HuH-7 (cell line): Measurements from ENCODE around the gene OR2H1.

Experiments
- DNase-seq: peaks from one replicate; pipeline ENCODE4 v3.0.0; 2011; ENCODE audit warnings: low spot score

Gene OR2H1

DNA sequence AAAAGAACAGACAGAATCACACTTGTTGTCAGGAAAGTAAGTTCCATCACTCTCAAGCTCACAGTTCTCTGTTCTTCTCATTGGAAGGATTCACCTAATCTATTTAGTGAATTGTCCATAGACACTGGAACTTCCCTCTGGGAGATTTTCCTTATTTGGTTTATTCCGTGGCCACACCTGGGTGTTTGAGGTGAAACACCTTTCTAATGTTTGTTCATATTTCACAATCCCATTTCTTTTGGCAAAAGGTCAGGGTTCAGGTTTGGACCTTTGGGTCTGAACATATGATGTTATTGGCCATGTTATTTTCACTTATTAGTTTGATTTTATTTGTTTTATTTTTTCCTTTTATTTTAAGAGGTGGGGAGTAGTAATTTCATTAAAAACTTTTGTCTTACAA is 26.8 kb downstream of the OR2H1 start:
- no peak for DNase-seq

- no peak for DNase-seq
Measured at GRCh38 chr6:29486577-29486976, 29.6 kb downstream of the OR2H1 start.

GRCh38 chr6:29487131-29487530 is 30.2 kb downstream of the OR2H1 start:
- no peak for DNase-seq

DNA sequence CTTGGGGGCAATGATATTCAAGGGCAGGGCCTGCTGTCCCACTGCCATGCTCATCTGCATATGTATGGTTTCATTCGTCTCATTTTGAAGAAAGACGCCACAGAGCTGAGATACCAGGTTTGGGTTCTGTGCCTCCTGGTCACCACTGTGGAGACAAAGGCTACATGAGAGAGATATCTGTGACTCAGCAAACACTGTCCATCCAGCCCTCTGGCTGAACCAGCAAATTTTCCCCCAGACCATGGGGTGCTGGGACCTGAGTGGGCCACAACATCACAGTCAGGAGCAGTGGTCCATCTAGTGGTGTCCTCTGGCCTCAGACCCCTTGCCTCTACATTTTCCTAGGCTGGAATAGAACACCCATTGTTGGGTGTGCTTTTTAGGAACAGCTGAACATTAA is 30.7 kb downstream of the OR2H1 start, which contains the start of gene MAS1L:
Gene MAS1L, minus strand, starts transcription at position 297 of the 400 bp plus-strand sequence. Its CDS starts 54 bp downstream, at position 243.
- DNase-seq = no peak

DNA sequence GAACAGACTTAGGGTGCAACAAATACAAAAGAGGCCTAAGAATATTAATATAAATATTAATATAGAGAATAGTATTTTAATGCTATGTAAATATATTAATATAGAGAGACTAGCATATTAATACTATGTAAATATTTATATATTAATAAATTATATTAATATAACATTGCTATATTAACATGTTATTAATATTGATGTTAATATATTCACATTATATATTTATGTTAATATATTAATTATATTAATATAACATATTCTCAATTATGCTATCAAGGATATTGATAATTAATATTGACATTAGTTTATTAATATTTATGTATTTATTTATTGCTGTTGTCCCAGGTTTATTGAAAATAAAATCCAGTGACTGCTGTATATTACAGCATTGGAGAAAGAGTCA is 31.9 kb downstream of the OR2H1 start:
- DNase-seq = no peak

DNA sequence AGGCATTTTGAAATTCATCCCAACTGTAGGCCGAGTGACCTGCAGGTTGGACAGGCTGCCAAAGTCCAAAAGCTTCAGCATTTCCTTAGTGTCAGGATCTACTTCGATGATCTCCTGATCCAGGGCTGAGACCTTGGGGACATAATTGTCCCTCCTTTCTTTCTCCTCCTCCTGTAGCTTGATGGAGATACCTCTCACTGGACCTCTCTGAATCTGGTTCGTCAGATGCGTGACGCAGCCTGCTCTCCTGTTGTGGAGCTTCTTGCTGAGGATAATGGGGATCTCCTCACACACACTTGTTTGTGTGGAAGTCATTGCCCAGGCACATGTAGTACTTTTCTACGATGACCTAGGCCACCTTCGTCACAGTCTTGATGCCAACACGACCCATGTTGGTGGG is 32.3 kb downstream of the OR2H1 start:
- no peak for DNase-seq

DNA sequence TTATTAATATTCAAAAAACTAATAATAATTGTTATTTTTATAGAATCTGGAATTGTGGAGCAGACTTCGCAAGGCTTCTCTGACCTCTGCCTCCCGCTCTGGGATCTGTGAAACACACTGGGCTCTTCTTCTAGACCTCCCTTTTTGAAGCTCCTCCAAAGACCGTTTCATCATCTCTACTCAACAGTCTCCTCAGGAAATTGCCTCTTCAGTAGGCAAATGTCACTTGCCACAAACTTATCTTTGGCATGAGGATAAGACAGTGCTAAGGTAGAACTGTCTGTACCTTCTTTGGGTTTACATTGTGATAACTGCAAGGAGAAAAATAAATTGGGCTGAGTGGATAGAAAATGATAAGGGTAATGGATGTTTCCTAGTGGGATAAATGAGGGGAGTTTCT is 33.1 kb downstream of the OR2H1 start:
- no peak for DNase-seq

DNA sequence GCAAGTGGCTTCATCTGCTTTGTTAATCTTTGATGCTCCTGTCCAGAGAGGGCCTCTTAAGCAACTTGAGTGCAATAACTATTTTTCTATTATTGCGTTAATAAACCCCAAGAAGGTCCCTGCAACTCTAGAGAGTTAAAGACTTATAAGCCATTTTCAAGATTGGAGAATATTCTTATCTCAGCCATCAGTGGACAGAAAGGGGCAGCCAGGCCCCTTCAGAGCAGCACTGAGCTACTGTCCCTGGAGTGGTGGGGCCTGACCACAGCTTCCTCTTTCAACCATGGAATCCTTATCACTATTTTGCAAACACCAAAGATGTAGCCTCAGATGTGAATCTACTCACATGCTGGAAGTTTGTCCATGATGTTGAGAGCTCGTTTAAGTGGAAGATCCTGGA is 33.6 kb downstream of the OR2H1 start:
- DNase-seq = no peak

- no peak for DNase-seq
Measured at GRCh38 chr6:29491574-29491973, 34.6 kb downstream of the OR2H1 start.

DNA sequence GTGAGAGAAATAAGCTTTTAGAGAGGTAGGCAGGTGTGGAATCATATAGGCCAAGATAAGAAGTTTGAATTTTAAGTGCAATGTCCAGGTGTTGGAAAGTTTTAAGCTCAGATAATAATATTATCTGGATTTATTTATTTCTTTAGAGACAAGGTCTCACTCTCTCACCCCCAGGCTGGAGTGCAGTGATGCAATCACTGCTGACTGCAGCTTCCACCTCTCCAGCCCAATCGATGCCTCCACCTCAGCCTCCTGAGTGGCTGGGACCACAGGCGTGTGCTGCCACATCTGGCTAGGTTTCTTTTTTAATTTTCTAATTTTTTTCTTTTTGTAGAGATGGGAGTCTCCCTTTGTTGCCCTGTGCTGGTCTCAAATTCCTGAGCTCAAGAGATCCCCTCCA is 36.3 kb downstream of the OR2H1 start:
- DNase-seq = no peak

- no peak for DNase-seq
Measured at GRCh38 chr6:29494131-29494530, 37.2 kb downstream of the OR2H1 start.

GRCh38 chr6:29495571-29495970 is 38.6 kb downstream of the OR2H1 start:
- no peak for DNase-seq

DNA sequence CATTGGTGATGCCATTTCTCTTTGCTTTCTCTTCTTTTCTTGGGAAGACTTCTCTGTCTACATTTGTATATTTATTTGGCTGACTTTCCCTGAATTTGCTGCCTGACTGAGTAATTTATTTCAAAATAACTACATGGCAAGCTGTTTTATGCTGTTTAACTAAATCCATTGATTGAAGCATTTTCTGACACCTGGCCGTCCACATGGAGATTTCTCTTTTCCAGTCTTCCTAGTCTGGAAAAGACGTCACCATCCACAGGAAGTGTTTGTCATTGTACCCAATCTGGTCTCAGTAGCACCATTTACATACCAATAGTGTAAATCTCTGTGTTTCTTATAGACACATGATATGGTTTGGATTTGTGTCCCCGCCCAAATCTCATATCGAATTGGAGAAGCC is 40.0 kb downstream of the OR2H1 start:
- no peak for DNase-seq

DNA sequence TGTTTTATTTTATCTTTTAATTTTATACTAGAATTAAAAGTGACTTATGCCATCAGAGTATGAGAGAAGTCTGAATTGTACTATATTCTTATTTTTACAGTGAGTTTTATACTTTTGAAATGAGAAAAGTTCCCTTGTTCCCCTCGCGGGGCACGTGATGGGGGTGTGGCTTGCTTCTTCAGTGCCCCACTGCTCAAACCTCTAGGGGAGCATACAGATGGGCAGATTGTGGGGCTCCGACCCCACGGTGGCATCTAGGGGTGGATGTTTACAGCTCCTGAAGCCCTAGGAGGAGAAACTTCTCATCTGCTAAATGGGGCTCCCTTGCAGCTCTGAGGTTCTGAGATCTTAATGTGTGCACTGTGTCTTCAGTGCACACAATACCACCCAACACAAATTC is 42.7 kb downstream of the OR2H1 start:
- no peak for DNase-seq

DNA sequence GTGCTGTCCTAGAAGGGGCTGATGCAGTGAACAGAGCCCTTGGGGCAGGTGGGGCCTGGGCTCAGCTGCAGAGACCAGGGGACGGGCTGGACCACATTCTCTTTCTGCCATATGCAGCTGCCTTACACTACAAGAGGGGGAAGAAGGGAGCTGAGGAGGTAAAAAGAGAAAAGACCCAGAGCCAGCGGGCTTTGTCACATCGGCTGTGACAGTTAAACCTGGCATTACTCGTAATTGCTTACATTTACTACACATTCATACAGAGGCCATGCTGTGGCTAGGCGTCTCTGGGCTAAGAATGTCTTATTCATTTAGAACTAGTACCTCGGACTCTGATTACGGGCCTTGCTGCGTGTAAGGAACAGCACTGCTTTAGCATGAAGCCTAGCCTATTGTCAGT is 43.6 kb downstream of the OR2H1 start:
- no peak for DNase-seq

GRCh38 chr6:29501106-29501505 is 44.2 kb downstream of the OR2H1 start:
- DNase-seq = no peak

- DNase-seq = no peak
Measured at GRCh38 chr6:29502181-29502580, 45.2 kb downstream of the OR2H1 start.

DNA sequence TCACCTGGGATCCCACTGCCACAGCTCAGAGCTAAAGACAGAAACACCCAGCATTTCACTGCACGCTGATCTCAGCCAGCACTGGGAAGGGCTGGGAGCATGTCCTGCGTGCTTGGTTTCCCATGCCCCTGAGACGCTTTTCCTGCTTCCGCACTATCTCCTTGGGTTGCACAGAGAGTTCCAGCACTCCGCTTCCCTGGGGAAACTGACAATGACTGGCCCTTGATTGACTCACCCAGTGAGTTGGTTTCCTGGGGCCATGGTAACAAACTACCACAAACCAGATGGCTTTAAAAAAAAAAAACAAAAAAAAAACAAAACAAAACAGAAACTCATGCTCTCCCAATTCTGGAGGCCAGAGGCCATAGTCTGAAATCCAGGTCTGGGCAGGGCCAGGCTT is 45.6 kb downstream of the OR2H1 start:
- DNase-seq = no peak

GRCh38 chr6:29504961-29505360 is 48.0 kb downstream of the OR2H1 start:
- DNase-seq = no peak

- no peak for DNase-seq
Measured at GRCh38 chr6:29505808-29506207, 48.9 kb downstream of the OR2H1 start.

DNA sequence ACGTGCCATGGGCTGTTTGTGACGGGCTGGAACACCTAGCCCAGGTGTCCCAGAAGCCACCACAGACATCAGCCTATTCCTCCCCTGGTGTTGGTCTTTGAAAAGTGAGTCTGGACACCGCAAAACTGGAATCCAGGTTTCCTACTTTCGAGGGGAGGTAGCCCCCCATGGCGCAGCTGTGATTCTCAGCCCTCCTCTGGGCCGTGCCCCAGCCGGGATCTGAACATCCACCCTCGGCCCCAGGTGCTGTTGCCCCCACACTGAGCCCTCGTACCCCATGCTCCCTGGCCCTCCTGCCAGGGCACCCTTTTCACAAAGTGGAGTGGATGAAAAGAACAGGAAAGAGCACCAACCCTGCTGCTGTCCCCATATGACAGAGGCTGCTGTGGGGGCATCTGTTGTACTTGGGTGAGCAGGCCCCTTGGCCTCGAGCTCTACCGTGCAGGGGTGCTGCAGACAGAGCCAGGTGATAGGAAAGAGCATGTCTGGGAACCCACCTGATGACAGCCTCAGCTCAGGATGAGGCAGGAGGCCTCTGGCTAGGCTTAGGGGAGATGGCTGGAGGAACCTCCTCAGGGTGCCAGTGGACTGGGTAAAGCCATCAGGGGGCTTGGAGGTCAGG is 49.6 kb downstream of the OR2H1 start:
- no peak for DNase-seq

DNA sequence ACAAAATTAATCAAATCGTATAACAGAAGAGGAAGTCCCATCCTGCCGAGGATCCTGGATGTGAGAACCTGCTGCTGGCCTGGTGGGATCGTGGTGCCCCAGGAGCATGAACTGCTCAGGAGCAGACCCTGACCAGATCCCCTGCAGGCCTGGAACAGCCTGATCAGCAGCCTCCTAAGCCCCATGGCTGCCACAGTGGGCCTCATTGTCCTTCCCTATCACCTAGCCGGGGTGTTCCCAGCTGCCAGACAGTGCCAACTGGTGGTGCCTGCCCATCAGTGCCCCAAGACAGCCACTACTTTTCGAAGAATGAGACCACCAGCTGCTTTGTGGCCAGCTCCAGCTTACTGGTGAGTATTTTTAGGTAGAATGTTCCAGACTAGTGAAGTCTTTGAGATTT is 50.4 kb downstream of the OR2H1 start:
- DNase-seq = no peak

DNA sequence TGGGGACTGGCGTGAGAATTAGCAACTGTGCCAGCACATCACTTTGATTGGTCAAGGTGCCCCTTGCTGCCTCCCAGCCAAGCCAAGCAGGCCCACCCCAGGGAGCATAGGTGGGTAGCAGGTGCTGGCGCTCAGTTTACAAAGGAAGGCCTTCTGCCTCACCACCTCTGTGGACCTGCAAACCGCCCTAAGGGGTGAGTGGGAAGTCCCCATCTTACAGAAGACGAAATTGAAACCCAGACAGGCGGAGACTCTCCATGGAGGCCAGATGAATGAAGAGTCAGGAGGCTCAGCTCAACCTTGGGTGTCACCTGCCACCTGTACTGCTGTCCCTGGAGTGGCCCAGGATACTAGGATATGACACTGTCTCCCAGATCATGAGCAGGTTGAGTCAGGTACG is 52.3 kb downstream of the OR2H1 start:
- no peak for DNase-seq

- no peak for DNase-seq
Measured at GRCh38 chr6:29509711-29510110, 52.8 kb downstream of the OR2H1 start.

DNA sequence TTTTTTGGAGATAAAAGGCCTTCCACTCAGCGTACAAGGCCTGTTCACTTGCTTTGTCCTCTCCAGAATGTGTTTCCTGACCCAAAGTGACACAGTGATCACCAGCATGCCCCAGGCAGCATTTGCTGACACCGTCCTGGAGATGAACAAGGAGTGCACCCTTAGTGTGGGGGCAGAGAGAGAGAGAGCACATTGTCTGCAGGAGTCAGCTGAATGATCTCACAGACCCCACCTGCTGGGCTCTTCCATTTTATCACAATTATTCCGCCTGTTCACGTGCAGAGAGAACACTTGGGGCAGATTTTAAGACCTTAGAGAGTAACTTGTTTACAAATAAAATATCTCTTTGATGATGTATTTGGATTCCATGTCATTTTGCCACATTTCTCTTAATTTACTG is 53.2 kb downstream of the OR2H1 start:
- peak; percentile 13 for DNase-seq
